Embryonic facial prominence (tissue), 1 donor: Measurements from ENCODE around the gene MTMR12.
"Not testable (repeated sequence)": the region's sequence is repeated elsewhere in the genome, so short reads cannot be mapped to it uniquely, and the experiment has no call there.

Experiments used
- DNase-seq: peaks from one replicate; pipeline ENCODE4 v3.0.0-alpha.2; 2016; ENCODE audit errors: extremely low spot score

MTMR12 gene

GRCh38 chr5:32233696-32234447 is 78.9 kb downstream of the MTMR12 start:
- no peak for DNase-seq

GRCh38 chr5:32233220-32233695 is 79.5 kb downstream of the MTMR12 start:
- no peak for DNase-seq

- no peak for DNase-seq
Observed at GRCh38 chr5:32232441-32233219, 80.1 kb downstream of the MTMR12 start.

GRCh38 chr5:32231929-32232328 is 80.8 kb downstream of the MTMR12 start:
- no peak for DNase-seq

- no peak for DNase-seq
Observed at GRCh38 chr5:32231241-32231640, 81.5 kb downstream of the MTMR12 start.

- no peak for DNase-seq
Observed at GRCh38 chr5:32230356-32231099, 82.2 kb downstream of the MTMR12 start.

- DNase-seq = no peak
Observed at GRCh38 chr5:32229586-32229985, 83.2 kb downstream of the MTMR12 start.

GRCh38 chr5:32228816-32229215 is 83.9 kb downstream of the MTMR12 start:
- no peak for DNase-seq

- no peak for DNase-seq
Observed at GRCh38 chr5:32225445-32225844, 87.3 kb downstream of the MTMR12 start.

GRCh38 chr5:32223972-32224609 is 88.6 kb downstream of the MTMR12 start:
- DNase-seq = no peak

- no peak for DNase-seq
Observed at GRCh38 chr5:32222723-32223470, 89.8 kb downstream of the MTMR12 start.

- DNase-seq = peak; percentile 27
Observed at GRCh38 chr5:32217886-32218396, 94.8 kb downstream of the MTMR12 start.

GRCh38 chr5:32214344-32214743 is 98.4 kb downstream of the MTMR12 start:
- not testable (repeated sequence) for DNase-seq

GRCh38 chr5:32210151-32210550 is 102.6 kb downstream of the MTMR12 start:
- no peak for DNase-seq

- DNase-seq = not testable (repeated sequence)
Observed at GRCh38 chr5:32208837-32209236, 103.9 kb downstream of the MTMR12 start.

GRCh38 chr5:32207355-32207634 is 105.4 kb downstream of the MTMR12 start:
- DNase-seq = no peak

- no peak for DNase-seq
Observed at GRCh38 chr5:32206509-32207354, 106.0 kb downstream of the MTMR12 start.

- no peak for DNase-seq
Observed at GRCh38 chr5:32206053-32206452, 106.7 kb downstream of the MTMR12 start.

- DNase-seq = no peak
Observed at GRCh38 chr5:32202394-32202793, 110.3 kb downstream of the MTMR12 start.

GRCh38 chr5:32201122-32201753 is 111.5 kb downstream of the MTMR12 start:
- DNase-seq = no peak
